Suppressor macrophage (primary cell): ENCODE data around the gene EPHA1.

ENCODE experiments used
- DNase-seq, 4 experiments: peaks; one replicate each; pipeline ENCODE4 v3.0.0-alpha.2; 2020 to 2022

Gene EPHA1

DNA sequence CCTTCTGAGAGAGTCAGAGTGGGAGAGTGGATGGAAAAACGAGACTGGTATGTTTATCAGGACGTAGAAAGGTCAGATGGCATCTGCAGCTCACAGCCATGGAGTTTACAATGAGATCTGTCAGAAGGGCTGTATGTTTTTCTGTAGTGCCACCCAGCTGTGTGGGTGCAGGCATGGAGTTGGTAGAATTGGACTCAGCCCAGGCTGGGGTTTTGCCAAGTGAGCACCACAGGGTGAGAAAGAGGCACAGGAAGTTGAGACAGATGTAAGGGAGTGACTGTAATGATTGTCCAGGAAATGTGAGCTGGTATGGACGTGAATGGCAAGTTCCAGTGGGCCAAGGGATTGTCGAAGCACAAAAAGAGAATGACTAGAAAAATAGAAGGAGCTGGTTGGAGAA, 36.6 kb downstream of the EPHA1 start:
- peak; percentile 88 to 94 (median 90) for DNase-seq

DNA sequence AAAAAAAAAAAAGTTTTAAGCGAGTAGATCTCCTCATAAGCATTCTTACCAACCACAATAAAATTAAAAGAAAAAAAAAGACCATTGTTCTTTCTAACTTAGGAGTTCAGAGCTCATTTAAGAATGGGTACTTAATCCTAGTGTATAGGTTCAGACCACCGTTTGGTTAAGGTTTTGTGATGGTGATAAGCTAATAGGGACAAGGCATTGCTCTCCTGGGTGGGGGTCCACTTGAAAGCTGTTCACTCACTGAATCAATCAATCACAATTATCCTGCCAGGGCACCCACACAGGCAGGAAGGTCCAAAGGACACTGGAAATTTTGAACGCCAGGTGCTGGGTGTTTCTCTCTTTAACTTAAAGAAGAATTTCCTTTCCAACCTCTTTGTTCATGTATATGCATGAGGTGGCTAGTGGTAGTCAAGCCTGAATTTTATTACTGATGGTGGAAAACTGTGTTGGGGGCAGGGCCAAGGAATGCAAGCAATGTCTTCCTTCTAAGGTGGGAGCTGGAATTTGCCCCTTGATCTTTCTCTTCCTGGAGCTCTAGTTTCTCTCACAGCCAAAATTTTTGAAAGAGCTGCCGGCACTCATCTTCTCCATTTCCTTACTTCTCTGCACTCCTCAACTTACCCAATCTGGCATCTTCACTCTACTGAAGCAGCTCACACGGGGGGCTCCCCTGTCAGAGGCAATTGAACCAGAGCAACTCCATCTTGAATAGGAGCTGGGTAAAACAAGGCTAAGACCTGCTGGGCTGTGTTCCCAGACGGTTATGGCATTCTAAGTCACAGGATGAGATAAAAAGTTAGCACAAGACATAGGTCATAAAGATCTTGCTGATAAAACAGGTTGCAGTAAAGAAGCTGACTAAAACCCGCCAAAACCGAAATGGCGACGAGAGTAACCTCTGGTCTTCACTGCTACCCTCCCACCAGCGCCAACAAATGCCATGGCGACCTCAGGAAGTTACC, 38.7 kb downstream of the EPHA1 start:
- DNase-seq = no peak

DNA sequence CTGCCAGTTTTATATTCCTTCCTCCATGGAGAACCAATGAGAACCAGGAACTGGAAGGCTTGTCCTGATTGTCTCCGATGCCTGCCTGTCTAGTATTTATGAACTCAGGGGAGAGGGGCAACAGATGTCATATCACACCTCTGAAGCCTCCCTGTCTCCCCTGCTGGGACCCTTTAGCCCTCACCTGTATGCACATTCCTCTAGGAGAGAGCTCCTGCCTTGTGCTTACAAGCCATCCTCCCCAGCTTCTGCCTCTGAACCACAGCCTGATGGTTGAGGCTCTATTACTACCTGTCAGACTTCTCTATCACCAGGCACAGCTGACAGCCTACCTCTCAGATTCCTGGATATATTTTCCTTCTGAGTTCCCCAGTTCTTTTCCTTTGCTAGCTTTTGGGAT, 40.3 kb downstream of the EPHA1 start:
- no peak for DNase-seq

DNA sequence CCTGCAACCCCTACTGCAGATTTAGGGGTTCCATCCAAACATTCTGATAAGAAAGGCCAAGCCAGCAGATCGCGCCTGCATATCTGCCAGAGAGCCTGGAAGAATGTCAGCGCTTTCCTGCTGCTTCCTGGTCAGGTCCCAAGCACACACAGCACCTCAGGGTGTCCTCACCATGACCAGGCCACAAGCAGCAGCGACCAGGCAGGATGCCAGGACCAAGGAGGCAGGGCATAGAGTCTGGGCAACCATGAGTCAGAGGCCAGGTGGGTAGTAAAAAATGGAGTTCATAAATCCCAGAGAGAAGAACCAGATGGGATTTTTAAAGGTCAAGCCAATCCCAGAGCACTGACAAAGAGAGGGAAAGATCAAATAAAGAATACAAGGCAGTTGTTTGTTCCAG, 40.7 kb downstream of the EPHA1 start:
- no peak for DNase-seq

DNA sequence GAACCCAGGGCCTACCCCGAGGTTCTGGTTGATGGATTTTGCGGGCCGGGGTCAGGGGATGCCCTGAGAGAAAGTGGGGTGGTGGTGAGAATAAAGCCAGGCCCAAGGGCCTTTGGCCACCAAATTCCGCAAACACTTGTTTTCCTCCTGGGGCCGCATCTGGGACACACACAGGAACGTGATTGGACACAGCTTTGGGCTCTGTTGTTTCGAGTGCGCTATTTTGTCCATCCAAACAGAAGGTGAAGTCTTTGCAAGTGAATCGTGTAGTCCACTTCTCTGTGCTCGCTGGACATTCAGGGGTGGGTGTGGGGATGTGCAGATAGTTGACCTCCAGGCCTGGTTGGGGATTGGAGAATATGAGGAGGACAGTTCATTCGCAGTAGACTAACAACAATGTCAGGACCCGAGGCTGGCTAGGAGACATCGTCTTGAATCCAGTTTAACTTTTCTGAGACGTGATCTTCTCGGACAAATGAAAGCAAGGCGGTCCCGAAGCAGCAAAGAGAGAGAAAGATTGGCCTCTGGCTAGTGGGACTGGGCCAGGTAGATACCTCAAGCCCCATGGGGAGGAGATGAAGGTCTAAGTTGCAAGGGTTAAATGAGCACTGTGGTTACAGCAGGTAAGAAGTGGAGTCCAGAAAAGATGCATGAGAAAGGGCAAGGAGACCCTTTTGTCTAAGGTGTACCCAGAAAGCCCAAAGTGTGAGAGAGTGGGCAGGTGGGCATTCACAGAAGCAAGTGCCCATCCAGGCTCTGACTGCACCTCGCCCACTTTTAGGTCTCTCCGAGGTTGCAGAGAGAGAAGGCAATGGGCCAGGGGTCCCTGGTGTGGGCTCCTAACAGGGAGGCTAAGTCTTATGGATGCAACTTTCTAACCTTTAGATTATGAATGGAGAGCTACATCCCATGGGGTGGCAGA, 45.4 kb downstream of the EPHA1 start:
- no peak for DNase-seq

DNA sequence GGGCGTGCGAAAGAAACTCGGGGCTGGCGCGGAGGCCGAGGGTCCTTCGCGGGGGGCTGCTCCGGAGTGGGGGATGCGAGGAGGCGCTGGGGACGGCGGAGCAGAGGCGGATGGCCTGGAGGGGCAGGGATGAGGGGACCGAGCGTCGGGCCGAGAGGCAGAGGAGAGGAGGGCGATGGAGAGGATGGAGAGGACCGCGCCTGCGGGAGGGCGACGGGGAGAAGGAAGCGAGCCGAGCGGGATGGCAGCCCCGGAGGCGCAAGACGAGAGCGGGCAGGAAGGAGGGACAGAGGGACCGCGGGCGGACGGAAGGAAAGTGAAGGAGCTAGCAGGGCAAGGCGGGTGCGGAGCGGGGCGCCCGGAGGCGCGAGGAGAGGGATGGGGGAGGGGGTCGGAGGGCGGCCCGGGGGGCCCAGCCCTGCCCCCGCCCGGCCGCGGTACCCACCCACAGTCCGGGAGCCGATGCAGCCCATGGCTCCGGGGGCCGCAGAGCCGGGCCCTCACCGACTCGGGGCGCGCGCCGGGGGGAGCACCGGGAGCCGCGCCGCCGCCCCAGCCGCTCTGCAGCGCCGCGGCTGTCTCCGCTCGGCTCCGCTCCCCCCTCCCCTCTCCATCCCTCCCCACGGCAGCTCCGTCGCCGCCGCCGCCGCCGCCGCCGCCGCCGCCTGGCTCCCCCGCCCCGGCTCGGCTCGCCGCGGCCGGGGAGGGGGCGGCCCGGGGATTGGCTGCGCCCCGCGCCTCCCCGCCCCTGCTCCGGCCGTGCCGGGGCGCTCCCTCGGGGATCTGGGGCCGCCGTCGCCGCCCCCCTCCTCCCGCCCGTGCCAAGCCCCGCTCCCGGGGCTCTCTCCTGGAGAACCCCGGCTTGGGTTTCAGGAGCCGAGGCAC, 46.3 kb downstream of the EPHA1 start, which contains the start of gene FAM131B:
Gene FAM131B, minus strand, starts transcription at position 583 of the 885 bp plus-strand sequence. Its CDS starts 110 bp downstream, at position 473.
- DNase-seq = peak in 2 of 4 experiments; percentile 40 to 58

DNA sequence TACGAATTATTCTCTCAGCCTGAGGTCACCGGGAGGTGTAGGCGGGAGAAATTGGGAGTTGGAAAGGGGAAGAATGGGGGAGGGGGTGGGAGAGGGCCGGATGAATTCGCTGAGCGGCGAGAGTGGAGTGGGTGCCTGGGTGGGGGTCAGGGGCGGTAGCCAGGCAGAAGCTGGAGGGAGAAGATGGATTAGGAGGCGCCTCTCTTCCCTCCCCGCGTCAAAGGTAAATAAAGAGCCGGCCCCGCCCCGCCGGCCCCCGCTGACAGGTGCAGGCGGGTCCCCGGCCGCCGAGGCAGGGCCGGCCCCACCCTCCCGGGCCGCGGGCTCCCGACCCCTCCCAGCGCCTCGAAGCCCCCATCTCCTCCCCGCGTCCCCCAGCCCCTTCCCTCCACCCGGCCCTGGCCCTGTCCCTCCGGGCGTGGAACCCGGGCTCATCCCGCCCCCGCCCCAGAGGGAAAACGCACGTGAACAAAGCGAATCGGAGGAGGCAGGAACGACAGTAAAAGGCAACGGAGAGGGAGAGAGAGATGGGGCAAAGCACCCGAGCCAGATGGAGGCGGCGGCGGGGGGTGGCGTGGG, 47.0 kb downstream of the EPHA1 start:
- peak in 3 of 4 experiments; percentile 34 to 56 (median 52) for DNase-seq

DNA sequence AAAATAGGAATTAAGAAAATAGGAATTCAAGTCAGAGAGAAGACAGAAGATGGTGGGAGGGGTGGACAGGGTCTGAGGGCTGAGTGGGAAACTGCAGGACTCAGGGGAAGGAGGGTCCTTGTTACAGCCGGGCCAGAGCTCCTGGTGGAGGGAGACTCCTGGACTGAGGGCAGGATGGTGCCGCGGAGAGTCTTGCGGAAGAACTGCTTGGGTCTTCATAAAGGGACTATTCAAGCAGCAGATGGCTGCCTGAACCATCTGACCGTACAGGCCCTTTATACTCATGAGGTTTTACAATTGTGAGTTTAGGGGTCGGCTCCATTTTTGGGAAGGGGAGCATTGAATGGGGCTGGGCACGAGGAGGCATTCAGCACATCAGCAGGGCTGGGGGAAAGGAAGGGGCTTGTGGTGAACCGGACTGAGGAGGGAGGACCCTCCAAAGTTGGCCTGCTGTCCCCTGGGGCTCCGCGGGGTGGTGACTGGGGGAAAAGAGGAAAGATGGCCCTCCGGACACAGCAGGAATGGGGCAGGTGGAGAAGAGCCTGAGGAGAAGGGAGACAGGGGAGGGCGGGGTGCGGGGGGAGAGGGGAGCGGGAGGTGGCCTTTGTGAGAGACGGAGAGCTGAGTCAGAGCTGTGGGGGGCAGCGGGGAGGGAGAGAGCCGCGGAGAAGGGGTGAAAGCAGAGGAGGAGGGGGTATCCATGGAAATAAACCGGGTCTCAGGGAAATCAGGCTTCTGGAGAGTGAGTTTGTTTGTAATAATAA, 47.7 kb downstream of the EPHA1 start:
- no peak for DNase-seq

DNA sequence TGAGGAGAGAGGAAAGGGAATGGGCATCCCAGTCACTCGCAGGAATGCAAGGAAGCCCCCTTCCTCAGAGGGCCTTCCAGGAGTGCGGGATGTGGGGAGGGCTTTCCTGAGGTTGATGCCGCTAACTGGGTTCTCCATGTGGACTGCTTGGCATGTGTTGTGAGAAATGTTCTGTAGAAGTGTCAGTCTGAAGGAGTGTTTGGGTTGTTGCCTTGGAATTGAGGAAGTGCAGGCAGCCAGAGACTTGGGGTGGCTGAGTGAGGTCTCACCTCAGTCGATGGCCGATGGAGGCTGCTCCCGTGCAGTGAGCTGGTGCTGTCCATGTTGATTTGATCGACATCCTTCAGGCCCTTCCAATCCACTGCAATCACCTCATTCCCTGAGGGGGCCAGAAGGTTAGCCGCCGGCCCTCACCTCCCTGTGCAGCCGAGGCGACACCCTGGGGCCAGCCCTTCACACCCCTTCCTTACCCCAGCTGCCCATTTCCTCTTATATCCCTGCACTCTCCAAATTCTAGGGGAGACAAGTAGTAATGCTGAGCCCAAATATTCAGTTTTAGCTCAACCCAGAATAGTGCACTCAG, 48.8 kb downstream of the EPHA1 start:
- peak in 3 of 4 experiments; percentile 36 to 54 (median 51) for DNase-seq

DNA sequence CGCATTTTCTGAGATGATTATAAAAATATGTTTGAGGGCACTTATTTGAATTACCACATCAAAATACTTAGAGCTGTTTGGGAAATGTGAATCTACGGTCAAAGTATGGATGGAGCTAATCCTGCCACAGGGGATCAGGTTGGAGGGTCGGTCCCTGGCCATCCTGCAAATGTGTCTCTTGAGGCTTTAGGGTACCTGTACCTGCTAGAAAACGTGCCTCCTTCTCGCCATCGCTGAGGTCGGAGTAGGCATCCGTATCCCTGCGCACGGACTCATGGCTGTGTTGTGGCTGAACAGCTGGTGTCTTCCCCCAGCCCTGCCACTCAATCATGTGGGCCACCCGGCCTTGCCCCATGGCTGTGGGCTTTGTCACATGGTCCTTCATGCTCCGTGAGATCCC, 50.0 kb downstream of the EPHA1 start:
- DNase-seq = no peak

DNA sequence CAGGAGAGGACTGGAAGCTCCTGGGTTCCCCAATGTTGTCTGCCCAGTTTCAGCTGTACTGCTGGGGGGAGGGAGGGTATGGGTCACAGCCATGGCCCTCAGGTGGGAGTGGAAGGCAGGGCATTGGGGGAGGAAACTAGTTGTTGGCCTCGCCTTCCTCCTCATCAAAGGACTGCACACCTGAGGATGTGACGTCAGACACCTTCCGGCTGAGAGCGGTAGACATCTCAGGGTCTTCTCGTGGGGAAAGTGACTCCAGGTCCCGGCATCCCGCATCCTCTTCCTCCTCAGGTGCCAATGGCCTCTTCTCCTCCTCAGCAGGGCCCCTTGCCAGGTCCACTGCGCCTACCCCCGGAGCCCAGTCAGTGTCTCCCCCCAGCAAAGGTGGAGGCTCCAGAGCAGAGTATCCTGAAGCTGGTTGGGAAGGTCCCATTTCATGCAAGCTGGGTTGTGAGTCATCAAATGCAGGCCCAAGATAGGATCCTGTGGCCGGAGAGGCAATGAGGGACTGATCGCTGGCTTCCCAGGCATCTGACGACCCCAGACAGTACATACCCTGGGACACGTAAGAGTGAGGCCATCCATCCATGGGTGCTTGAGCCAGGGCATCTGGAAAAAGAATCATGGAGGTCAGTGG, 52.1 kb downstream of the EPHA1 start:
- DNase-seq = no peak

DNA sequence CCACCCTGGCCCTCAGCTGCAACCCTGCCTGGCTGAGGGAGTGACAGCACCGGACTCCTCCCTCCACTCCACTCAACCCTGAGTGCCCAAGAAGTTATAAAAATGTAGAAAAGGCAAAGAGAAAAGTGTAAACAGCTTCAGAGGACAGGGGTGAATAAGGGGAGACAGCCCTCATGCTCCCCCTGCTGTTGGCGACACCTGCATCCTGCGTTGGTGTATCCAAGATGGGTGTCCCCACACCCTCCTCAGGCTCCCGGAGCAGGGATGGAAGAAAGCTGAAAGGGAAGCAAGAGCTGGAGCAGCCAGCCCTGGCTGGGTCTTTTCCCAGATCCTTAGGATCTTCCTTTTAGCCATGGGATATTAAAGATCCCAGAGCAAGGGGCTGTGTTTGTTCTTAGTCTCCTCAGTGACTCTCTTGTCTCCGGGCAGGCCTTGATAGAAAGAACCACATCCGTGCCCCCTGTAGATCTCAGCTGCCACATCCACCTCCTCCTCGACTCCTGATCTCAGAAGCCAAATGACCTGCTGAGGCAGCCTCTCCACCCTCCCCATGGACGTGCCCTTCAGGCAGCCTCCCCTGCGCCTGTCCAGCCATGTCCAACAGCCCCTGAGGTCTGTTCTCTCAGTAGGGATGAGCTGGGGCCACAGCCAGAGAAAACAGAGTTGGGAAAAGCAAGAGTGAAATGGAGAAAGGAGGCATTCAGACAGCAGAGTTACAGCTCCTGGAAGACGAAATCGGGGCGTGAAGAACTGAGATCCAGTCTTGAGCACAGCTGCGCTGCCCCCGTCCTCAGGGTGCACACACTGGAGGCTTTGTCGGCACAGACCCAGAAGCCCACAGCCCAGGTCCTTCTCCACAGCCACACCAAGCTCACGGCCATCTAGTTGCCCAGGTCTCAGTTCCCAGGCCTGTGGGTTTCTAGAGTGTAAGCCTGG, 52.9 kb downstream of the EPHA1 start:
- DNase-seq = no peak

DNA sequence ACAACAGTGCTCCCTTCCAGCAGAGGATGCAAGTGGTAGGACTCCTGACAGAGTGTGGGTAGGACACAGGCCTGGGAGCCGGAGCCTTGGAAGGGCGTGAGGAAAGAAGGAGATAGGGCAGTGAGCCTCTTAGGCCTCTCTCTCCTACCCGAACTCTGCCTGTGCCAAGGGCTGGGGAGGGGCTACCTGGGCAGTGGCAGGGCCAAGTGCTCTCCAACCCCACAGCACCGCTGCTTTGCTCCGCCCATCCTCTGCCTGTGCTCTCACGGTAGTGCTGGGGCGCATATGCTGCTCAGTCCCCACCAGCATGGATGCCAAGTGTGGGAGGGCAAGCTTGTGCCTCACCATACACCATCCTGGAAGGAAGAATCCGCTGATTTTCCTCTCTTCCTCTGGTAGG, 53.7 kb downstream of the EPHA1 start:
- DNase-seq = no peak

DNA sequence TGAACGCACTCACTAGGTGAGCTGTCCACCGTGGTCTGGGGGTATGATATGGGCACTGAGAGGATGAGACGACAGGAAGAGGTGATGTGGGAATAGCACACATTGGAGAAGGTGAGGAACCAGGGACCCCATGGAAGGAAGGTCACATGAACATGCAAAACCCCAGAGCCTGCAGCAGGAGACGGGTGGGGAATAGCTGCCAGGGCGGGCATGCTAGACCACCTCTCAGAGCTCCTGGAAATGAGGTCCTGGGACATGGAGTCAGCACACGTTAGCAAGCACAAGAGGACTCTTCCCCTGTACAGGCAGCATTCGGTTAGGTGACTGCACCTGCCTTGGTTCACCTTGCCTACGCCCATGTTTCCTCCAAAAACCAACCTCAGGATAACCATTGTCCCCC, 54.3 kb downstream of the EPHA1 start:
- DNase-seq = no peak

DNA sequence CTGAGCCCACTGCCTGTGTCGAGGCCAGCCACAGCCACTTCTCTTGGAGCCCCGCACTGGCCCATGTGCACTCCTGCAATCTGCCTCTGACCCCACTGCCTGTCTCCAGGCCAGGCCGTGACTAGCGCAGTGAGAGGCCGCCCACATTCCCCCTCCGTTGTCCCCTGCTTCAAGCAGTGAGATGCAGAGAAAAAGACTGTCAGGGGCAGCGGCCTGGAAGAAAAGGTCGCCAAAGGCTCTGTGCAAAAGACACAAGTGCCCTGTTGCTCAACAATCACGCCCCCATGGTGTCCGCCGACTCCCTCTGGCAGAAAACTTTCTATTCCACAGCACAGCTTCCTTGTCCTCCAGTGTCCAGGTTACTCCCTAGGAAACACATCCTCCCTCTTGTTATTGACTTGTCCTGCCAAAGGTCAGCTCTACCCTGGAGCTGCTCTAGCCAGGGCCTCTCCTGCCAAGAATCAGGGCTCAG, 56.1 kb downstream of the EPHA1 start:
- DNase-seq = peak; percentile 38 to 65 (median 60)

DNA sequence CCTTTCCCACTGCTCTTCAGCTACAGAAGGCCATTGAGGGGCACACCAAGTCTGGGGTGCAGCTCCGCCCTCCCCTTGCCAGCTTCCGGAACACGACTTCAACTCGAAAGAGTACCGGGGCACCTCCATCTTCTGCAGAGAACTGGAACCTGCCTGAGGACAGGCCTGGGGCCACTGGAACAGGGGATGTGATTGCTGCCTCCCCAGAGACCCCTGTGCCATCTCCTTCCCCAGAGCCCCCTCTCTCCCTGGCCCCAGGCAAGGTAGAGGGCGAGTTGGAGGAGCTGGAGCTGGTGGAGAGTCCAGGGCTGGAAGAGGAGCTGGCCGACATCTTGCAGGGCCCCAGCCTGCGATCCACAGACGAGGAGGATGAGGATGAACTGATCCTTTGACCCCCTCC, 57.1 kb downstream of the EPHA1 start:
- DNase-seq = no peak

DNA sequence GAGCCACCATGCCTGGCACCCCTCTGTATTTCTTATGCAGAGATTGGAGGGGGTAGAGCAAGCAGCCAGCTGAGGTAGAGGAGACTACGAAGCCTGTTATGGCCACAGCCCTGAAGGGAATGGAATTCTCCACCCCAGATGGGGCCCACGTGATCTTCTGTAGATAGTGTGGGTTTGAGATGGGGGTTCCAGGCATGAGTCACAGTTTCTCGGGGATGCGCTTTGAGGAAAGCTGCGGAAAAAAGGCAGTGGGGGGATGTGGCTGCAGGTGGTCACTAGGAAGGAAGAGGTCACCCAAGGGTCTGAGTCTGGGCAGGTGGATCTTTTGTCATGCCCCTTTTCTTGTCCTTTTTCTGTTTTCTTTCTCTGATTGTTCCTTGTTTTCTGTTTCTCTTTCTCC, 57.6 kb downstream of the EPHA1 start:
- no peak for DNase-seq

DNA sequence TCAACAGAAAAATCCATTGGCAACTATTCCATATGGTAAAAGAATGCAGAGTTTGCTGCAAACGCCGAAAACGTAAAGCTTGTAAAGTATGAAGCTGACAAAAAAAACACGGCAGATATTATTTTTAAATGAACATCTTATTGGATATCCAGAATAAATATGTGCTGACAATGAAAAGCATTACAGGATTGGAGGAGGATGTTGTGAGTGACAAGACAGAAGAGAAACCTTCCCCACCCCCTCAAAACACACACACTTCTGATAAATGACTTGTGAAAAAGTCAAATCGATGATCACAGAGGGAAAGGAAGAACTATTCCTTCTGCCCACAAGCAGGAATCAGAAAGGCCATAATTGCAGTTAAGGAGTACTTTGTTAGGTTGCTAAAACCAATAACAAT, 60.7 kb downstream of the EPHA1 start:
- DNase-seq = no peak

DNA sequence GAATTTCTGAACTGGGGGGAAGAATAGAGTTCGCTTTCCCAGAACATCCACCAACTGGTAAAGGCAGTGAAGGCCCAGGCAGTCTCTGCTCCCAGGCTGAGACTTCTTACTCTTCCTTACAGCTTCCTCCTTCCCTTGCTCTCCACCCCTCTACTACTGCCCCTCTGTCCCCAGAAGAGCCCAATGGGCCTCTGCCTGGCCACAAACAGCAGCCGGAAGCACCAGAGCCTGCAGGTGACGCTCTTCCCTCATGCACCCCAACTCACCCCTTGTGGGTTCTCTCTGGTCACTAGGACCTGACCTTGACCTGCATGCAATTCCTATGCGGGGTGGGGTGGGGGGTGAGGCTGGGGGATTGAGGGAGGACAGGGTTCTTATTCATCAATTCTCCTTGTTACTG, 62.6 kb downstream of the EPHA1 start:
- peak in 1 of 4 experiments; percentile 31 for DNase-seq
